GM23338 (cell line): Measurements from ENCODE around the gene HIVEP2.

ENCODE experiments used
- EZH2 ChIP-seq: fragments of 200-600 bp; sonication (generic); IDR thresholded peaks from one replicate; pipeline ENCODE4 v1.8.0; 2017; ENCODE audit warnings: antibody characterized with exemption, mild to moderate bottlenecking, low read depth; ENCODE audit not compliant: unreplicated experiment
- POLR2AphosphoS5 ChIP-seq: IDR thresholded peaks from 2 replicates; pipeline ENCODE4 v1.6.1; 2016; ENCODE audit warnings: antibody characterized with exemption, low read depth
- TF ChIP-seq, protein P1 (sequence below), 2 experiments: fragments of 200-600 bp in 1 of 2; sonication (generic) in 1 of 2; conservative IDR thresholded peaks; 2 replicates each; pipeline versions ENCODE4 v1.5.1 to v1.6.1; 2016 to 2017; ENCODE audit warnings: antibody characterized with exemption in 2 of 2, low read depth in 2 of 2, mild to moderate bottlenecking in 2 of 2, moderate library complexity in 1 of 2

DNA sequence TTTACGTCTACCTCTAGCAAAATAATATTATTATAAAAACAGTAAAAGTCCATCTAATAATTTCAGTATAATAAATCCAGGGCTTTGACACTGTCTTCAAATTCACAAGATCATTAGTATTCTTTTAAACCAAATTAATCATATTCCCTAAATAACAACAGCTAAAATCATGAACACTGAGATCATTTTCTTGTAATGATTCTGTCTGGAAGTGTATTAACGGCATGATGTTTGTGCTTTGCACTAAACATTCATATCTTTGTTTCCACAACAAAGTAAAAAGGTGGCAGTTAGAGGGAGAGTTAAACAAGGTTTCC lies 18.8 kb downstream of the HIVEP2 start:
- TF ChIP-seq, protein P1, sequence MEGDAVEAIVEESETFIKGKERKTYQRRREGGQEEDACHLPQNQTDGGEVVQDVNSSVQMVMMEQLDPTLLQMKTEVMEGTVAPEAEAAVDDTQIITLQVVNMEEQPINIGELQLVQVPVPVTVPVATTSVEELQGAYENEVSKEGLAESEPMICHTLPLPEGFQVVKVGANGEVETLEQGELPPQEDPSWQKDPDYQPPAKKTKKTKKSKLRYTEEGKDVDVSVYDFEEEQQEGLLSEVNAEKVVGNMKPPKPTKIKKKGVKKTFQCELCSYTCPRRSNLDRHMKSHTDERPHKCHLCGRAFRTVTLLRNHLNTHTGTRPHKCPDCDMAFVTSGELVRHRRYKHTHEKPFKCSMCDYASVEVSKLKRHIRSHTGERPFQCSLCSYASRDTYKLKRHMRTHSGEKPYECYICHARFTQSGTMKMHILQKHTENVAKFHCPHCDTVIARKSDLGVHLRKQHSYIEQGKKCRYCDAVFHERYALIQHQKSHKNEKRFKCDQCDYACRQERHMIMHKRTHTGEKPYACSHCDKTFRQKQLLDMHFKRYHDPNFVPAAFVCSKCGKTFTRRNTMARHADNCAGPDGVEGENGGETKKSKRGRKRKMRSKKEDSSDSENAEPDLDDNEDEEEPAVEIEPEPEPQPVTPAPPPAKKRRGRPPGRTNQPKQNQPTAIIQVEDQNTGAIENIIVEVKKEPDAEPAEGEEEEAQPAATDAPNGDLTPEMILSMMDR (conservative IDR thresholded peaks at IDR 0.05; ENCODE audit: low read depth in 2 of 2), result no peak
- TF ChIP-seq EZH2 (no peak), POLR2AphosphoS5 (no peak)
